Immature natural killer cell (primary cell): ENCODE results near the gene LGMN. TPM values are rescaled to one million over a fixed set of nuclear protein-coding genes. Genes with fewer than 3 reads are reported as not detected.
"Not testable (repeated sequence)": the region's sequence is repeated elsewhere in the genome, so short reads cannot be mapped to it uniquely, and the experiment has no call there.

ENCODE experiments used
- DNase-seq, 3 donors: peaks; one replicate each; pipeline ENCODE4 v3.0.0; 2022; ENCODE audit warnings: mixed read lengths in 1 of 3
- H3K27ac Mint-ChIP-seq, 6 donors: one replicate each; pipeline ENCODE4 v1.8.0; 2020; ENCODE audit warnings: mixed read lengths in 6 of 6, mild to moderate bottlenecking in 5 of 6, inconsistent platforms in 4 of 6, moderate library complexity in 3 of 6
- H3K27me3 Mint-ChIP-seq, 3 donors: one replicate each; pipeline ENCODE4 v1.8.0; 2020 to 2021; ENCODE audit warnings: low read depth in 3 of 3, mild to moderate bottlenecking in 3 of 3, mixed read lengths in 3 of 3, moderate library complexity in 3 of 3, inconsistent platforms in 1 of 3
- H3K36me3 Mint-ChIP-seq, 3 donors: one replicate each; pipeline ENCODE4 v1.8.0; 2020; ENCODE audit warnings: mixed read lengths in 3 of 3, inconsistent platforms in 2 of 3, mild to moderate bottlenecking in 2 of 3
- H3K4me1 Mint-ChIP-seq, 2 donors: one replicate each; pipeline ENCODE4 v1.8.0; 2020; ENCODE audit warnings: inconsistent platforms in 2 of 2, mild to moderate bottlenecking in 2 of 2, mixed read lengths in 2 of 2, moderate library complexity in 1 of 2
- H3K4me3 Mint-ChIP-seq, 5 donors: one replicate each; pipeline ENCODE4 v1.8.0; 2020; ENCODE audit warnings: mild to moderate bottlenecking in 5 of 5, mixed read lengths in 5 of 5, inconsistent platforms in 3 of 5, moderate library complexity in 3 of 5
- H3K9me3 Mint-ChIP-seq, 6 donors: one replicate each; pipeline ENCODE4 v1.8.0; 2020; ENCODE audit warnings: mild to moderate bottlenecking in 6 of 6, mixed read lengths in 6 of 6, inconsistent platforms in 4 of 6, moderate library complexity in 3 of 6
- polyA plus RNA-seq, 3 donors: library from polyadenylated mRNA; unstranded; fragments of 300-500 nt; fragmentation: Illumina TruSeq; gene quantifications; one replicate each; pipeline ENCODE4 v1.2.3, GENCODE V29; 2021

LGMN gene
- polyA plus RNA-seq, 3 donors from 2014 or later, result 1.7 to 7.4 (median 2.9) TPM

DNA sequence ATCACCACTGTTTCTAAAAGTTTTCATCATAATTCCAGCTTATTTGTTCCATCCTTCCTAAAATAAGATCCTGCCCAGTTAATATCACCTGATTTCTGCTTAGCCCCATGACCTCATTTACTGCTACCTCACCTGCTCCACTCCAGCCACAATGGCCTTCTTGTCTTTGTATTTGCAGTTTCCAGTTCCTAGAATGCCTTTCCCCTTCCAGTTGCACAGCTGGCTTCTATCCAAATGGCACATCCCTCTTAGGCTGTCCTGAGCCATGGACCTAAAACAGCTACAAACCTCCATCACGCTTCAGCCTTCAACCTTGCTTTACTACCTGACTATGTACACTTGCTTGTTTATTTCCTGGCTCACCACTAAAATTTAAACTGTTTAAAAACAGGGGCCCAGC lies 6.5 kb upstream of the LGMN start:
- no peaks in the 10 kb centered on the region for H3K9me3 Mint-ChIP-seq
- H3K27ac Mint-ChIP-seq, result no peak overlapping the region
- H3K36me3 Mint-ChIP-seq, result no peaks in the 10 kb centered on the region
- peaks cover 19 to 25% of the 10 kb centered on the region in 2 donors for H3K4me1 Mint-ChIP-seq
- peaks cover 14 to 27% (median 18%) of the 10 kb centered on the region in 3 donors for H3K27me3 Mint-ChIP-seq
- no peak for DNase-seq
- no peak overlapping the region for H3K4me3 Mint-ChIP-seq

DNA sequence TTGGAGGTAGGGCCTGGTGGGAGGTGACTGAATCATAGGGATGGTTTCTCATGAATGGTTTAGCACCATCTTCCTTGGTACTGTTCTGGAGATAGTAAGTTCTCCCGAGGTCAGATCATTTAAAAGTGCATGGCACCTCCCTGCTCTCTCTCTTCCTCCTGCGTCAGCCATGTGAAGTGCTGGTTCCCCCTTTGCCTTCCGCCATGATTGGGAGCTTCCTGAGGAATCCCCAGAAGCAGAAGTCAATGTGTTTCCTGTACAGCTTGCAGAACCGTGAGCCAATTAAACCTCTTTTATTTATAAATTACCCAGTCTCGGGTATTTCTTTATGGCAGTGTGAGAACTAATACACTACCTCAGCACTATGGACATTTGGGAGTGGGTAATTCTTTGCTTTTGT lies 4.8 kb upstream of the LGMN start:
- Mint-ChIP-seq H3K4me3 (no peak overlapping the region), H3K27ac (no peak overlapping the region)

DNA sequence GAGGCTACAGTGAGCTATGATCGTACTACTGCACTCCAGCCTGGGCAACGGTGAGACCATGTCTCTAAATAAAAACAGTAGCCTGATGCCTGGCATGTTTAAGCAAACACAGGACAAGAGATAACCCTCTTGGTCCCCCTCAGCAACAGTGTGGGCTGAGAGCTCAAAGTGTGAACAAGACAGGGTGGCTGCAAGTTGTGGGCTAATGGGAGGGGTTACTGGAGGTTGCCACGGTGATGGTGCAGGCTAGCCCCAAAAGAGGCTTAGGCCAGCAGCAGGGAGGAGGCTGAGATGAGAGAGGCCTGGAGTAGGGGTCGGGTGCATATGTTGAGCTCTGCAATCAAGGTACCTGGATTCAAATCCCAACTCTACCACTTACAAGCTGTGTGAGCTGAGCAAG lies 3.4 kb upstream of the LGMN start:
- Mint-ChIP-seq H3K4me3 (peak overlapping the region in 3 of 5 donors; percentile 3 to 32 (median 21)), H3K27ac (peak overlapping the region in 1 of 6 donors; percentile 45), H3K36me3 (no peaks in the 10 kb centered on the region), H3K4me1 (peaks cover 44 to 51% of the 10 kb centered on the region in 2 donors), H3K9me3 (peaks cover 0 to 2% (median 0%) of the 10 kb centered on the region in 6 donors), H3K27me3 (peaks cover 35 to 56% (median 39%) of the 10 kb centered on the region in 3 donors)
- DNase-seq, result peak in 2 of 3 donors; percentile 15 to 25

More for the DNA sequence above, 4.8 kb upstream of the LGMN start:
- Mint-ChIP-seq H3K27me3 (peaks cover 24 to 45% (median 27%) of the 10 kb centered on the region in 3 donors), H3K9me3 (peaks cover 0 to 2% (median 0%) of the 10 kb centered on the region in 6 donors), H3K36me3 (no peaks in the 10 kb centered on the region), H3K4me1 (peaks cover 36 to 42% of the 10 kb centered on the region in 2 donors)
- DNase-seq, result no peak

DNA sequence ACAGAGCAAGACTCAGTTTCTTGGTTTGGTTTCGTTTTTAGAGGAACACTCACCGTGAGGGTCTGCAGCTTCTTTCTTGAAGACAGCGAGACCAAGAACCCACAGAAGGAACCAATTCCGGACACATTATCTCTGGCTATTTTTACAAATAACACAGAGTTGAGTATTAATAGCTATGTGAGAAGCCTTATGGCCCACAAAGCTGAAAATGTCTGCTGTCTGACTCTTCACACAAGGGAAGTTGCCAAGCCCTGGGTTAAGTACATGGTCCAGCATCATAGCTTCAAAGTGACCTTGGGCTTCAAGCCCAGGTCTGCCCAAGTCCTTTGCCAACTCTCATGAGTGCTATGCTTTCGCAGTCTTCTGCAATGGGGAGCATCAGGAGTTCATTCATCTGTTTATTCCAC lies 2.6 kb upstream of the LGMN start:
- peaks cover 0 to 2% (median 0%) of the 10 kb centered on the region in 6 donors for H3K9me3 Mint-ChIP-seq
- no peak overlapping the region for H3K27ac Mint-ChIP-seq
- no peaks in the 10 kb centered on the region for H3K36me3 Mint-ChIP-seq
- H3K27me3 Mint-ChIP-seq, result peaks cover 35 to 61% (median 39%) of the 10 kb centered on the region in 3 donors
- H3K4me1 Mint-ChIP-seq, result peaks cover 44 to 51% of the 10 kb centered on the region in 2 donors
- H3K4me3 Mint-ChIP-seq, result peak overlapping the region; percentile 80 to 87 (median 83)
- no peak for DNase-seq

DNA sequence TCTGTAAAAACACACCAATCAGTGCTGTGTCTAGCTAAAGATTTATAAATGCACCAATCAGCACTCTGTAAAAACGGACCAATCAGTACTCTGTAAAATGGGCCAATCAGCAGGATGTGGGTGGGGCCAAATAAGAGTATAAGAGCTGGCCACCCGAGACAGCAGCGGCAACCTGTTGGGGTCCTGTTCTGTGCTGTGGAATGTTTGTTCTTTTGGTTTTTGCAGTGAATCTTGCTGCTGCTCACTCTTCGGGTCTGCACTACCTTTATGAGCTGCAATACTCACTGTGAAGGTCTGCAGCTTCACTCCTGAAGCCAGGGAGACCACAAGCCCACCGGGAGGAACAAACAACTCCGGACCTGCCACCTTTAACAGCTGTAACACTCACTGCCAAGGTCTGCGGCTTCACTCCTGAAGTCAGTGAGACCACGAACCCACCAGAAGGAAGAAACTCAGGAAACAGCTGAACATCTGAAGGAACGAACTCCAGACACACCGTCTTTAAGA lies 1.8 kb upstream of the LGMN start:
- peak overlapping the region; percentile 80 to 87 (median 83) for H3K4me3 Mint-ChIP-seq
- peak; percentile 24 to 31 (median 26) for DNase-seq
- peaks cover 37 to 63% (median 43%) of the 10 kb centered on the region in 3 donors for H3K27me3 Mint-ChIP-seq
- H3K4me1 Mint-ChIP-seq, result peaks cover 44 to 51% of the 10 kb centered on the region in 2 donors
- peak overlapping the region in 2 of 6 donors; percentile 43 to 45 for H3K27ac Mint-ChIP-seq
- not testable (repeated sequence) for H3K9me3 Mint-ChIP-seq, H3K36me3 Mint-ChIP-seq

DNA sequence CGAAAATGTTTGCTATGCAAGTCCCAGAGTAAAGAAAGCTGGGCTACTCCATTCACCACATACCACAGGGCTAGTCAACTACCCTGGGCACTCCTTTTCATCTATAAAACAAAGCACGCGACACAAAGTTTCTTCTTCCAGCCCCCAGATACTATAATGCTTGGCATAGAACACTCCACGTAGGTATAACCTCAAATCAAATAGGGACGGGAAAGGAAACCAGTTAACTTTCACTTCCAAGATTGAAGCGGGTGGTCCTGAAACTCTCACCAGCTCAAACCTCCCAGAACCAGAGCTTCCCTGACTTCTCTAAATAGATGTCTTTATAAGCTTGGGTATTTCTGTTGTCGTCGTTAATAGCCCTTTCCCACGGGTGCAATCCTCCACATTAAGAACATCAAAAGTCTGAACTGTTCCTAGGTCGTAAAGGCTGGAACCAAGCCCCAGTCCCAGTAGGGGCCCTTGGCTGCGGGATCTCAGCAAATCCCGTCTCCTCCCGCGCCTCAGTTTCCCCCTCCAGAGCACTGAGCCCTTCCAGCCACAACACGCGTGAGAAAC lies 647 bp downstream of the LGMN start:
- peak overlapping the region in 5 of 6 donors; percentile 18 to 83 (median 75) for H3K27ac Mint-ChIP-seq
- DNase-seq, result no peak
- peaks cover 44 to 51% of the 10 kb centered on the region in 2 donors for H3K4me1 Mint-ChIP-seq
- H3K36me3 Mint-ChIP-seq, result no peaks in the 10 kb centered on the region
- peak overlapping the region; percentile 57 to 84 (median 66) for H3K4me3 Mint-ChIP-seq
- H3K9me3 Mint-ChIP-seq, result peaks cover 0 to 2% (median 0%) of the 10 kb centered on the region in 6 donors
- peaks cover 34 to 61% (median 49%) of the 10 kb centered on the region in 3 donors for H3K27me3 Mint-ChIP-seq

DNA sequence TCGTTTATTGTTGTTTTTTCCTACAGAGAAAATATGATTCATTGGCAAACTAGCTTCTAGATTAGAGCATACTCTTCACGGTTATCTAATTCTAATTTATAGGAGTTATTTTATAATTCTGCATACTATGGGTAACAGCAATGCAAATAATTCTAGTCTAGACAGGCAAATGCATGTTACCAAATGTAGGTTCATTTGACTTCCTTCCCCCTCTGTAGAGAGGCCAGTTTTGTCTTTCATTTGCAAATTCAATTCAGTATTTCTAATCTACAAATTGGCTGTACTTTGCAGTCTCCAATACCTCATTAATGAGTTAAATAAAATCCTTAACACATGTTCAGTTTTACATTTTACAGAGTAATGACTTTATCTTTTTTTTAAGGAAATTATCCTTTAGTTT lies 4.2 kb downstream of the LGMN start:
- H3K4me3 Mint-ChIP-seq, result no peak overlapping the region
- peaks cover 30 to 44% (median 31%) of the 10 kb centered on the region in 3 donors for H3K27me3 Mint-ChIP-seq
- no peaks in the 10 kb centered on the region for H3K36me3 Mint-ChIP-seq
- DNase-seq, result no peak
- peaks cover 17 to 18% of the 10 kb centered on the region in 2 donors for H3K4me1 Mint-ChIP-seq
- peaks cover 0 to 1% (median 0%) of the 10 kb centered on the region in 6 donors for H3K9me3 Mint-ChIP-seq
- H3K27ac Mint-ChIP-seq, result no peak overlapping the region

DNA sequence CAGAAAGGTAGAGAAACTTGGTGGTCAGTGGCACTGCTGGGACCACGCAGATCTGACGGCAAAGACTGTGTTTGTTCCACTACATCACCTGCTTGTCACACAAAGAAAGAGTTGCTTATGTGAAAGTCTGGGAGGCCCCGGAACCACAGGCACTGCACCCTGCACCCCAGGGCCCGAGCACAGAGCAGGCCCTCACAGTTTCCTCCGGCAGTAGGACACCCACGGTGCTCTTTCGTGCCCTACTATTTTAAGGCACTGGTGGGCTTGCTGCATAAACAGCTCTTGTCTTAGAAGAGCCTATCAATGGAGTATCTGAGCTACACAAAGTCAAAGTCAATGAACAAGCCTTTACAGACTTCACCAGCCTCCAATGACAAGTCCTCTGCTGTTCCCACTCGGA lies 8.0 kb downstream of the LGMN start:
- Mint-ChIP-seq H3K27me3 (peaks cover 2 to 28% (median 18%) of the 10 kb centered on the region in 3 donors), H3K4me1 (no peaks in the 10 kb centered on the region), H3K36me3 (no peaks in the 10 kb centered on the region), H3K27ac (no peak overlapping the region), H3K9me3 (no peaks in the 10 kb centered on the region), H3K4me3 (no peak overlapping the region)
- no peak for DNase-seq

DNA sequence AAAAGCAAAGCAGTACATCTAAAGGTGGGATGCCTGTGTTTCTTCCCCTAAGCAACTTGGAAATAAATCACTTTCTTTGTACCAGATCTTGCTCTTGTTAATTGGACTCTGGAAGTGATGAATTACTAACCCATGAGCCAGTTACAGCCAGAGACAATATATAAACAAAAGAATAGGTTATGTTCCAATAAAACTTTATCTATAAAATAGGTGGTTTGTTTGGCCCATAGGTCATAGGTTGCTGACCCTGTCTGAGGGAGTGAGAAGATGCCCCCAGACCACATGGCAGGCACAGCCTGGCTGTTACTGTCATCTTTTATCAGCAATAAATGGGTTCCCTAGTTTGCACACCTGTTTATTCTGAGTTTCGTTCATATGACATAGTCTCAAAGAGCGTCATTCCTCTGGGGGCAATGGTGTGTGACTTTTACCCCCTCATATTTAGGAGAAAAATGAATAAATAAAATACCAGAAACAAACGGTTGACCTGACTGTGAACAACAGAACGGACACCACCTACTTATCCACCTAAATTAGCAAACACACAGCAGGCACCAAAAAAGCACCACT lies 10.7 kb downstream of the LGMN start:
- no peak overlapping the region for H3K4me3 Mint-ChIP-seq
- no peak for DNase-seq
- peaks cover 0 to 19% (median 13%) of the 10 kb centered on the region in 3 donors for H3K27me3 Mint-ChIP-seq
- no peaks in the 10 kb centered on the region for H3K9me3 Mint-ChIP-seq
- no peaks in the 10 kb centered on the region for H3K4me1 Mint-ChIP-seq
- H3K27ac Mint-ChIP-seq, result peak overlapping the region in 1 of 6 donors; percentile 11
- H3K36me3 Mint-ChIP-seq, result no peaks in the 10 kb centered on the region

DNA sequence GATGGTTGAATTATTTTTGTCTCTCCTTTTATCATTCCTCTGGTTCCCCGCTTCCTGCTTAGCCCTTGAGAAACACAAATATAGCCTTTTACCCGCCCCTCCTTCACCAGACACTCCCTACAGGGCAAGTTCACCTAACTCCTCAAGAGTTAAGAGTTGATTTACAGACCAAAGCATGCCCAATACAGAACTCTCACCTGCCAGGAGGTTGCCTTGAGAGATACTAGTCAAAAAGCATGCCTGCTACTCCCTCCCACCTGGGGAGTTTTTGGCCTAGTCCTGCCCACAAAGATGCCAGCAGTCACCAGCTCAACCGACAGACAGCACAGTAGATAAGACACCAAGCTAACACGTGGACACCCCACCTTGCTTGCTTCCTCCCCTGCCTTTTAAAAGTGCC lies 11.2 kb downstream of the LGMN start:
- Mint-ChIP-seq H3K9me3 (no peaks in the 10 kb centered on the region), H3K4me3 (no peak overlapping the region), H3K27me3 (peaks cover 0 to 19% (median 15%) of the 10 kb centered on the region in 3 donors), H3K4me1 (no peaks in the 10 kb centered on the region), H3K27ac (peak overlapping the region in 1 of 6 donors; percentile 11), H3K36me3 (no peaks in the 10 kb centered on the region)
- no peak for DNase-seq

DNA sequence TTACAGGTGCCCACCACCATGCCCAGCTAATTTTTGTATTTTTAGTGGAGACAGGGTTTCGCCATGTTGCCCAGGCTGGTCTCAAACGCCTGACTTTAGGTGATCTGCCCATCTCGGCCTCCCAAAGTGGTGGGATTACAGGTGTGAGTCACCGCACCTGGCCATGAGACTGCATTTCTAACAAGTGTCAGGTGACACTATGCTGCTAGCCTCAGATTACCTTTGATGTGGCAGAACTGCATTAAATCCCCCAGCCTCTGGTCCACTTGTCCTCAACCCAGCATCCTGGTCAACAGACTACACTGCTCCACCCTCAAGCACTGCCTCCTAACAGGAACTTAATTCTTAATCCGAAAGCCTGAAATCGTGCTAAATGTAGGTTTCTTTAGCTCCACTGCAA lies 13.1 kb downstream of the LGMN start:
- H3K36me3 Mint-ChIP-seq, result no peaks in the 10 kb centered on the region
- H3K27ac Mint-ChIP-seq, result no peak overlapping the region
- H3K9me3 Mint-ChIP-seq, result no peaks in the 10 kb centered on the region
- H3K4me3 Mint-ChIP-seq, result no peak overlapping the region
- peaks cover 0 to 13% (median 10%) of the 10 kb centered on the region in 3 donors for H3K27me3 Mint-ChIP-seq
- DNase-seq, result no peak
- no peaks in the 10 kb centered on the region for H3K4me1 Mint-ChIP-seq

DNA sequence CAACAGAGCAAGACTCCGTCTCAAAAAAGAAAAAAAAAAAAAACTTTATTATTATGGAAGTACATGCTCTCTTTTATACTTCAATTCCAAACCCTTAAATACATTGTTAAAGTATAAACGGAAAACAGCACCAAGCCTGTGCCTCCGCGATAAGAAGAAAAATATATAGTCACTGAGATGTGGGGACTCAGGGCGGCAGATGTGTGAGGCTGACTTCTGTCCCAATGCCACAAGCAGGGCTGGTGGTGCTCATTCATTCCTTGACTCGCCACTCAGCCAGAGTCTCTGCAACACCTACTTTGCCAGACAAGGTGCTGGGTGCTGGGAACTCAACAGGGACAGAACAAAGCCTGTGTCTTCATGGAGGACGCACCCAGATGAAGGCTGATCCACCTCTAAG lies 13.8 kb downstream of the LGMN start:
- no peak overlapping the region for H3K4me3 Mint-ChIP-seq
- H3K4me1 Mint-ChIP-seq, result peaks cover 0 to 6% of the 10 kb centered on the region in 2 donors
- H3K27ac Mint-ChIP-seq, result no peak overlapping the region
- no peak for DNase-seq
- H3K9me3 Mint-ChIP-seq, result no peaks in the 10 kb centered on the region
- no peaks in the 10 kb centered on the region for H3K36me3 Mint-ChIP-seq
- H3K27me3 Mint-ChIP-seq, result peaks cover 4 to 11% (median 11%) of the 10 kb centered on the region in 3 donors

DNA sequence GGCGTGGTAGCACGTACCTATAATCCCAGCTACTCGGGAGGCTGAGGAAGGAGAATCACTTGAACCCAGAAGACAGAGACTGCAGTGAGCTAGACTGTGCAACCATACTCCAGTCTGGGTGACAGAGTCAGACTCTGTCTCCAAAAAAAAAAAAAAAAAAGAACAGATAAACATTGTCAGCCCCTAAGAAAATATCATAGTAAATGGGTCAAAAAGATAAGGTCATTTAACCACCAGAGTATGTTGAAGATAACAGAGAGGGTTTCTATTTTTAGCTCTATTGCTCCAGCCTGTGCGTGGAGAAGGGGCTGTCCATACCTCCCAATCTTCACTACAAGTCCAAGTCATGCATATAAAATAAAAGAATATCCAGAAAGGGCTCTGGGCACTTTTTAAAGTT lies 15.4 kb downstream of the LGMN start:
- H3K27me3 Mint-ChIP-seq, result peaks cover 7 to 10% (median 7%) of the 10 kb centered on the region in 3 donors
- no peaks in the 10 kb centered on the region for H3K9me3 Mint-ChIP-seq
- no peak for DNase-seq
- no peak overlapping the region for H3K27ac Mint-ChIP-seq
- no peak overlapping the region for H3K4me3 Mint-ChIP-seq
- no peaks in the 10 kb centered on the region for H3K36me3 Mint-ChIP-seq
- H3K4me1 Mint-ChIP-seq, result peaks cover 0 to 7% of the 10 kb centered on the region in 2 donors

DNA sequence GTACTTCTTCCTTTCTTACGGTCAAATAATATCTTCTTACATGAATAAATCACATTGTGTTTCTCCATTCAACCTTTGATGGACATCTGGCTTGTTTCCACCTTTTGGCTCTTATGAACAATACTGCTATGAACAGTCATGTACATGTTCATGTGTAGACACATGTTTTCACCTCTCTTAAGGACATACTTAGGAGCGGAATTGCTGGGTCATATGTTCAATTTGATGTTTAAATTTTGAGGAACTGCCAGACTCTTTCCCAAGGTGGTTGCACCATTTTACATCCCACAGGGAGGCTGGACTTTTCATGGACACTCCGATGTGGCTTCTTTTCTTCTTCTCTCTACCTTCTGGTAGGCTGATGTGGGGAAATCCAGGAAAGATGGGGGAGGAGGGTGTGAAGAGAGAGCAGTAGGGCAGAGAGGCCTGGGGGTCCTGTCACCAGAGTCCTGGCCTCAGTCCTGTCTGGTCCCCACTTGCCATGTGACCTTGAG lies 16.8 kb downstream of the LGMN start:
- Mint-ChIP-seq H3K9me3 (no peaks in the 10 kb centered on the region), H3K4me3 (no peak overlapping the region), H3K27me3 (peaks cover 4 to 11% (median 7%) of the 10 kb centered on the region in 3 donors), H3K36me3 (no peaks in the 10 kb centered on the region), H3K27ac (no peak overlapping the region), H3K4me1 (peaks cover 6 to 9% of the 10 kb centered on the region in 2 donors)
- DNase-seq, result no peak
